ENCODE measurements around the gene CCDC188. TPM values are rescaled to one million over a fixed set of nuclear protein-coding genes. Genes with fewer than 3 reads are reported as not detected.

Gene CCDC188
- total and polyA plus RNA-seq, 2 of the 13 experiments (the other 11 are each of a cell fraction or from before 2014, with no cell fraction given): not detected

- Histone ChIP-seq H3K27ac (ENCODE audit: extremely low read length, insufficient read depth, low read length) (no peak overlapping the region), H3K4me2 (ENCODE audit: low read depth, low read length) (no peak overlapping the region), H3K79me2 (ENCODE audit: insufficient read depth, low read length) (no peaks in the 10 kb centered on the region), H3K27me3 (ENCODE audit: control insufficient read depth in 1 of 2, insufficient read depth in 2 of 2, low read length in 2 of 2) (peaks cover 22 to 88% of the 10 kb centered on the region in 2 experiments), H3K36me3 (replicated peaks in 1 of 2; ENCODE audit: control insufficient read depth in 1 of 2, insufficient read depth in 2 of 2, low read length in 2 of 2) (no peaks in the 10 kb centered on the region), H3K4me3 (replicated peaks in 1 of 3; ENCODE audit: insufficient read depth in 1 of 3, low read depth in 2 of 3, low read length in 3 of 3) (no peak overlapping the region), H2AFZ (ENCODE audit: low read length) (no peak overlapping the region), H3K9ac (ENCODE audit: insufficient read depth, low read depth, low read length) (no peak overlapping the region), H3K4me1 (ENCODE audit: insufficient read depth, low read length) (peaks cover 6% of the 10 kb centered on the region; the same call in 1 of the 2 replicates), H3K9me3 (ENCODE audit: low read length) (no peaks in the 10 kb centered on the region), H4K20me1 (ENCODE audit: insufficient read depth, low read length) (0 out of 2 replicates have a peak, but pooled peaks cover 3% of the 10 kb centered on the region)
- TF ChIP-seq GABPB1 (CRISPR knock-in tag; IDR thresholded peaks at IDR 0.05) (no peak), SRSF9 (IDR thresholded peaks at IDR 0.05; ENCODE audit: borderline replicate concordance, insufficient read depth, low read depth, low read length, poor library complexity, severe bottlenecking) (no peak), CCAR2 (optimal IDR thresholded peaks at IDR 0.05; ENCODE audit: low read depth, low read length) (no peak), SALL1 (CRISPR knock-in tag; IDR thresholded peaks at IDR 0.05) (no peak), NRL (CRISPR knock-in tag; IDR thresholded peaks at IDR 0.05; ENCODE audit: borderline replicate concordance) (no peak), DMAP1 (CRISPR knock-in tag; IDR thresholded peaks at IDR 0.05) (no peak), DR1 (CRISPR knock-in tag; IDR thresholded peaks at IDR 0.05) (no peak), JARID2 (CRISPR knock-in tag; IDR thresholded peaks at IDR 0.05; ENCODE audit: insufficient replicate concordance) (no peak), GMEB1 (CRISPR knock-in tag; IDR thresholded peaks at IDR 0.05; ENCODE audit: borderline replicate concordance) (no peak), PRMT3 (CRISPR knock-in tag; IDR thresholded peaks at IDR 0.05; ENCODE audit: borderline replicate concordance, low read depth) (no peak), SRY (CRISPR knock-in tag; IDR thresholded peaks at IDR 0.05) (no peak)
- ChIA-PET CTCF (ENCODE audit: low intra/inter-chr PET ratio, low total read pairs) (no interaction called here), POLR2A (no interaction called here)
- intact Hi-C loops (cut with micrococcal nuclease; ENCODE audit: unreplicated experiment) (no loop called here), in situ Hi-C loops (cut with HindIII; ENCODE audit: extremely low pct_ligation_motif_present, low pct_unique_long_range_greater_than_20kb) (no loop called here)
- ATAC-seq (no peak), FAIRE-seq (no peak), DNase-seq (ENCODE audit: low spot score) (no peak)
- BruUV-seq (replicated peaks): no TSS peak
- WGBS (ENCODE audit: low lambda C conversion rate): 20% methylated on average over 10 of the region's 12 CpGs
Measured at GRCh38 chr22:20175597-20175900, 24.7 kb upstream of the CCDC188 start.
